Memory B cell (primary cell): Measurements from ENCODE around the gene UTP11.

Experiments
- ATAC-seq: fragments of 150-1000 bp; cut with Tn5 transposase; 2 replicates; pipeline ENCODE4 v1.10.0; 2021; ENCODE audit warnings: low read depth, mild to moderate bottlenecking, moderate library complexity
- DNase-seq, 2 donors: peaks; one replicate each; pipeline ENCODE4 v3.0.0; 2022; ENCODE audit warnings: low spot score in 2 of 2
- H3K27ac Mint-ChIP-seq: one replicate; pipeline ENCODE4 v1.8.0; 2022; ENCODE audit warnings: mild to moderate bottlenecking, moderate library complexity, mixed read lengths
- H3K27me3 Mint-ChIP-seq: one replicate; pipeline ENCODE4 v1.8.0; 2022; ENCODE audit warnings: mixed read lengths
- H3K36me3 Mint-ChIP-seq: one replicate; pipeline ENCODE4 v1.8.0; 2022; ENCODE audit warnings: mild to moderate bottlenecking, mixed read lengths
- H3K4me1 Mint-ChIP-seq: one replicate; pipeline ENCODE4 v1.8.0; 2022; ENCODE audit warnings: mixed read lengths
- H3K4me3 Mint-ChIP-seq: one replicate; pipeline ENCODE4 v1.8.0; 2022; ENCODE audit warnings: mild to moderate bottlenecking, moderate library complexity, mixed read lengths
- H3K9me3 Mint-ChIP-seq: one replicate; pipeline ENCODE4 v1.8.0; 2022; ENCODE audit warnings: mixed read lengths

UTP11 gene

DNA sequence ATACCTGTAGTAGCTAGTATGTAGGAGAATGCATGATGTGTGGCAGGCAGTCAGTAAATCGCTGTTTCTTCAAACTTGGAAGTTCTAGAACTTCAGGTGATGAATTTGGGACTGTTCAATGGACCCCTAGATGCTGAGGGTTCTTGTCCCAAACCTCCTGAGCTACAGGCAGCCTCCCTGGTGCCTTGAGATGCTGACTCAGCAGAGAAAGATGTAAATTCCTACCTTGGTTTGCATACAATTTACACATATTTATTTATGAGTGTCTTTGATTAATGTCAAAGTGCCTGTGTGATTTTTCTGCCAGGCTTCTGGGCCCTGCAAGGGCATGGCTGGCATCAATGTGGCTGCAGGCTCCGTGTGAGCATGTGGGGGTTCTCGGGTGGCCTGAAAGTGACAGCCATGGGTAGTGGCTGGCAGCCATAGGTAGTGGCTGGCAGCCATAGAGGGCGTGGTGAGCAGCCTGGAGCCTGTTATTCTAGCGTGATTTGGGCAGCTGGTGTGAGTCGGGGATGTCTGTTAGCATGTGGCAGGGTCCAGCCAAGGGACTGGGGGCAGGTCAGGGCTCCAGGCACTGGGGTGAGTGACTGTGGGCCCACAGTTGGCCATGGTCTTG, 47.2 kb downstream of the UTP11 start:
- H3K27me3 Mint-ChIP-seq, result no peaks in the 10 kb centered on the region
- no peak overlapping the region for H3K4me3 Mint-ChIP-seq
- no peak for DNase-seq
- H3K4me1 Mint-ChIP-seq, result peaks cover 12% of the 10 kb centered on the region
- ATAC-seq, result no peak
- H3K36me3 Mint-ChIP-seq, result no peaks in the 10 kb centered on the region
- no peak overlapping the region for H3K27ac Mint-ChIP-seq
- H3K9me3 Mint-ChIP-seq, result no peaks in the 10 kb centered on the region

DNA sequence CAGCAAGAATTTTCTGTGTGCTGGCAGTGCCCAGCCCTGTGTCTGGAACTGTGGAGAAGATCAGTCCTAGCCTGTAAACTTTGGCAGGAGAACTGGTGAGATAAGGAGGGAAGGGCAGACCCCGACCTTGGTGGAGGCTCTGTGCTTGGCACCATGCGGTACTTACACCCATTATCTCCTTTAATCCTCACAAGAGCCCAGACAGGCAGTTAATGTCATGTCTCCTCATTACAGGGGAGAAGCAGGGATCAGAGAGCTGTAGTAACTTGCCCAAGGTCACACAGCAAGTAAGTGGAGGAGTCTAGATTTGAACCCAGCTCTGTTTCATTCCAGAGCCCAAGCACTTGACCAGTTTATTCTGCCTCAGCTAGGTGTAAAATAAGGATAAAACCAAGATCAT, 48.0 kb downstream of the UTP11 start:
- no peak for DNase-seq
- Mint-ChIP-seq H3K27ac (no peak overlapping the region), H3K27me3 (no peaks in the 10 kb centered on the region), H3K9me3 (no peaks in the 10 kb centered on the region), H3K4me3 (no peak overlapping the region), H3K4me1 (peaks cover 12% of the 10 kb centered on the region), H3K36me3 (no peaks in the 10 kb centered on the region)
- ATAC-seq, result no peak

DNA sequence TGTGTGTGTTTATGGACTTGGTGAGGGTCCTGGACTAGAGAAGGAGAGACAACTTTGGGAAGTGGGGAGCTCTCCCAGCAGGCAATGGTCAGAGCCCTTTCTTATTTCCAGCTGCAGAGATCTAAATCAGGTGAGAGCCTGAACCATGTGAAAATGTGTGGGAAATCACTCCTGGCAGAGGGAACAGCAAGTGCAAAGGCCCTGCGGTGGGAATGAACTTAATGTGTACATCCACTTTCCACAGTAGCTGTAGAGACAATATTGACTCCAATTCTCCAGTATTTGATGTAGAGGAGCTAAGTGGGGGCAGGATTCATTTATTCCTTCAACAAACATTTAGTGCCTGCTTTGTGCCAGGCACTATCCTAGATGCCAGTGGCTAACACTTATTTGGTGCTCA, 48.8 kb downstream of the UTP11 start:
- Mint-ChIP-seq H3K27ac (no peak overlapping the region), H3K4me1 (peaks cover 12% of the 10 kb centered on the region), H3K36me3 (no peaks in the 10 kb centered on the region), H3K27me3 (no peaks in the 10 kb centered on the region), H3K4me3 (no peak overlapping the region), H3K9me3 (no peaks in the 10 kb centered on the region)
- ATAC-seq (no peak), DNase-seq (no peak)

DNA sequence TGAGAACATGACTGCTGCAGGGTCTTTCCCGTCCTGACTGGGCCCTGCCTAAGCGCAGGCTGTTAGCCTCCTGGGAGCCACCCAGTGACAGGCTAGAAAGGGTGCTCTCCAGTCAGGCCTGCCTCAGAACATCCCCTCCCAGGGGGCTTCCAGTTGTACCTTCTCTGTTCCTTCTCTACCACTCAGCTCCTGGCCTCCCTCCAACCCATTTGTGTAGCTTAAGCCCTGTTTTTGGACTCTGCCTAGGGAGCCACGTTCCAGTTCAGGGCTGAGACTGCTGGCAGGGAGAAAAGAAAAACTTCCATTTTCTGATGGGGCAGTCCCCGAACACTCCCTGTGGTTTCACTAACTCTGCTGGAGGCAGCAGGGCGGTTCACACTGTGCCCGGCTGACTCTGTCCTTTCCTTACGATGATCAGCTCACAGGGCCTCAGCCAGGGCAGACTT, 49.4 kb downstream of the UTP11 start:
- H3K9me3 Mint-ChIP-seq, result no peaks in the 10 kb centered on the region
- H3K27ac Mint-ChIP-seq, result no peak overlapping the region
- H3K27me3 Mint-ChIP-seq, result no peaks in the 10 kb centered on the region
- H3K4me1 Mint-ChIP-seq, result peaks cover 12% of the 10 kb centered on the region
- ATAC-seq (peak; percentile 53), DNase-seq (no peak)
- no peaks in the 10 kb centered on the region for H3K36me3 Mint-ChIP-seq
- no peak overlapping the region for H3K4me3 Mint-ChIP-seq

DNA sequence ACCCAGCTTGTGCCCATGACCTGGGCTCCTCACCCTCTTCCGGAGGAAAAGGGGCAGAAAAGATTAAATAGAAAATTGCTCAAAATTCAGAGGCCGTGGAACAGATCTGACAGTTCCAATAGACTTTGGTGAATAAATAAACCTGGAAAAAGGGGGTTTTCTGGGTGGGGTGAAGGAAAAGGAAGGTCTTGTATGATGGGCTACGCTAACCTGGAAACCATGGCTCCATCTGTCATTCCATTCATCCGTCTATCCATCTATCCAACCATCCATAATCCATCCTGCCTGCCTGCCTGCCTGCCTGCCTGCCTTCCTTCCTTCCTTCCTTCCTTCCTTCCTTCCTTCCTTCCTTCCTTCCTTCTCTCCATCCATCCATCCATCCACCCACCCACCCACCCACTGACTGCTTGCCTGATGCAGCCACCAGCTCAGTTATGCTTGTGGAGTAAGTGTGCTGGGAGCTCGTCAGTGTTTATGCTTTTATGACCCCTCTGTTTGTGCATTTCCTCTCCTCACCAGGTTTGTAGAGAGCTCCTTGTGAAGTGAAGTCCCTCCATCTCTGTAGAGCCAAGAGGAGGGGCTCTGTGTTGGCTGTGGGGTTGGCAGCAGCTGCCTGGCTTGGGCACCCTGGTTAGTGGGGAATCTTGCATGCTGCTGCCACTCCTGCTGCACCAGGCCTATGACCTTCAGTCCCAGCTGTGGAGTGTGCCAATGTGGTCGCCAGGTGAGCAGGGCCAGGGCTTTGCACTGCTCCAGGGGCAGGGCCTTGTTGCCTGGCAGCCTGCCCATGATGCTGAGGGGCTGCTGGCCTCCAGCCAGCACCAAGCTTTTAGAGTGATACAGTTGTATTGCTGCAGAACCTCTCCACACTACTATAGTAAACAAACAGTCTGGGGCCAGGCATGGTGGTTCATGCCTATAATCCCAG, 50.1 kb downstream of the UTP11 start:
- no peak overlapping the region for H3K4me3 Mint-ChIP-seq
- H3K36me3 Mint-ChIP-seq, result no peaks in the 10 kb centered on the region
- DNase-seq (no peak), ATAC-seq (no peak)
- H3K9me3 Mint-ChIP-seq, result no peaks in the 10 kb centered on the region
- no peak overlapping the region for H3K27ac Mint-ChIP-seq
- peaks cover 4% of the 10 kb centered on the region for H3K27me3 Mint-ChIP-seq
- H3K4me1 Mint-ChIP-seq, result peaks cover 12% of the 10 kb centered on the region

DNA sequence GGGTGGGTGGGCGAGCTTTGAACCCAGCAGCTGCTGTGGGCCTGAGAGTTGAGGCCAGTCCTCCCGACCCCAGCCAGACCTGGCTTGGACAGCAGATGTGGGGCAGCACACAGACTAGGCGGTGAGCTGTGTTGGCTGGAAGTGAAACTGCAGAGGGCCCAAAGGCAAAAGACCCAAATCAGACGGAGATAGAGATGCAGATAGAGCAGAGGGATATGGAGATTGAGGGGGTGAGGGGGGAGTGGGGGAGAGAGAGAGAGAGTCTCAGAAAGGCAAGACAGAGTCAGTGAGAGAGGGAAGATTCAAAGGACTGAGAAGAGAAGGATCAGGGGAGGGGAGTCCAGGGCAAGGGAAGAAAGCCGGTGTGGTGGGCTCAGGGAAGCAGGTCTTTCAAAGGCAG, 51.1 kb downstream of the UTP11 start:
- Mint-ChIP-seq H3K4me3 (no peak overlapping the region), H3K9me3 (no peaks in the 10 kb centered on the region), H3K27me3 (peaks cover 5% of the 10 kb centered on the region), H3K27ac (no peak overlapping the region), H3K4me1 (peaks cover 15% of the 10 kb centered on the region), H3K36me3 (no peaks in the 10 kb centered on the region)
- ATAC-seq, result no peak
- DNase-seq, result no peak

DNA sequence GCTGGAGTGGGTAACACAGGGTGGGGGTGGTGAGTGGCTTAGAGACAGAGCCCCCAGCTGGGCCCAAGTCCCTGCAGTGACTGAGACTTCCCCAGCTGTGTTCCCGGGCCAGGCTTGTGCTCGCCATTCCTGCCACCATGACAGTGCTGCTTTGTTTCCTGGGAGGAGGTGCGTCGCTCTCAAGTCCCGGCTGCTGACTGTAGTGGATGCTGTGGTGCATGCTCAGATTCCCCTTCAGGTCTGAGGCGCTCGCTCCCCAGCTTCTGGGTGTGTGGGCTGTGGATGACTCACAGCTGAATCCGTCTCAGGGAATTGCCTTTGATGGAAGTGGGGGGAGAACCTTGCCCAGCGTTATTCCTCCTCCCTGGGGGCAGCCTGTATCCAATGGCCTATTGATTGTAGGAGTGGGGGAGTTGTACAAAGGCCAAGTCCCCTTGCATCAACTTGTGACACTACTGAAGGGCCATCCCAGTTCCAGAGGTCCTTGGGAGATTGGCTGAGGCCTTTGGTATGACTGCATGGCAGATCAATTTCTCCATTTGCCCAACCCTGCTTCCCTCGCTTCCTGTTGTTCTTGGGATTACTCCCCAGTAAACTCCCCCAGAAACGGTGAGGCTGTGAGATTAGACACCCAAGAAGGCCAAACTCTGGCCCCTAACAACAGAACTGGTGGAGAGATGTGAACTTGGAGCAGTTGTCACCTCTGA, 51.8 kb downstream of the UTP11 start:
- Mint-ChIP-seq H3K27ac (no peak overlapping the region), H3K27me3 (peaks cover 5% of the 10 kb centered on the region), H3K9me3 (no peaks in the 10 kb centered on the region), H3K36me3 (no peaks in the 10 kb centered on the region), H3K4me3 (no peak overlapping the region), H3K4me1 (peaks cover 15% of the 10 kb centered on the region)
- no peak for DNase-seq
- no peak for ATAC-seq

DNA sequence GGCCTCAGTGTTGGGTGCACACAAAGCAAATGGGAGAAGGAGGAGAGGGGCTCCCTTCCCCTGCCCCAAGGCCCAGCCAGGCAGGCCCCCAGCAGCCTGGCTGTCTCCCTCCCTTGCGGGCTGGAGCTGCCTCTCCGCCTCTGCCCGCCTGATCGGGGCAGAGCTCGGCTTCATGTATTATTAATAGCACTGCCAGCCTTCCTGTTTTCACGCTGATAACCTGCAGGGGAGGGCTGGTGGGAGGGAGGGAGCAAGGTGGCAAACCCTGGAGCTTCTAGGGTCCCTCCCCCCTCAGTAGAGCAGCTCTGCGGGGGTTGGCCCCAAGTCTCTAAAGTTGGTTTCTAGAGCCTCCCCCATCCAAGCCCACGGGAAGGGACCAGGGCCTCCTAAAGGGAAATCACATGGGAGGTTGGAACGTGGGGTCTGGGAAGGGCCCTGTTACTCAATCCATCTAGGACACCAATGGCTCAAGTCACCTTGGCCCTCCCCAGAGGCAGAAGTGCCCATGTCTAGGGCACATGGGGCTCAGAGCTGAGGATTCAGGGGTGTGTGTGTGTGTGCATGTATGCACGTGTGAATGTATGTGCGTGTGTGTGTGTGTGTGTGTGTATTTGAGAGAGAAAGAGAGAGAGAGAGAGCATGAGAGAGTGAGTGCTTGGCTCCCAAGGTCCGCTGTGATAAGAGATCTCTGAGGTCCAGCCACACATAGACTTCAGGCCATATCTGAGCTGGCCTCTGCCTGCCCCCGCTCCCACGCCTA, 55.9 kb downstream of the UTP11 start:
- Mint-ChIP-seq H3K27ac (no peak overlapping the region), H3K36me3 (no peaks in the 10 kb centered on the region), H3K9me3 (no peaks in the 10 kb centered on the region), H3K4me3 (no peak overlapping the region), H3K4me1 (peaks cover 5% of the 10 kb centered on the region), H3K27me3 (peaks cover 22% of the 10 kb centered on the region)
- ATAC-seq (no peak), DNase-seq (no peak)

DNA sequence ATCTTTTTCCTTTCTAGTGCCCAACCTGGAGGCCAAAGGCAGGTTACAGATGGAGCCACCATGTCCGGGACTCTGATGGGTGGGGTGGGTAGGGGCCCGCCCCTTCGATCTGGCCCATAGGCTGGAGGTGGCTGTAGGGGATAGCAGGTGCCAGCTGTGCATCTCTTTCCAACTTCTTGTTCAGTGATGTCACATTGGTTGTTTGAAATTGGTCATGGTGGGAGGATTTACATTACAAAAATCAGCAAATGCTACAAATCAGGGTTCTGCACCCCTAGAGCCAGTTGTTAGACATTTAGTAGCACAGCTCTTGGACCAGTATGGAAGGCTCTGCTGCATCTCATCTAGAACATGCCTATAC, 56.4 kb downstream of the UTP11 start:
- H3K4me3 Mint-ChIP-seq, result no peak overlapping the region
- peaks cover 3% of the 10 kb centered on the region for H3K4me1 Mint-ChIP-seq
- H3K27me3 Mint-ChIP-seq, result peaks cover 25% of the 10 kb centered on the region
- H3K36me3 Mint-ChIP-seq, result no peaks in the 10 kb centered on the region
- no peak for DNase-seq
- no peaks in the 10 kb centered on the region for H3K9me3 Mint-ChIP-seq
- no peak for ATAC-seq
- no peak overlapping the region for H3K27ac Mint-ChIP-seq

DNA sequence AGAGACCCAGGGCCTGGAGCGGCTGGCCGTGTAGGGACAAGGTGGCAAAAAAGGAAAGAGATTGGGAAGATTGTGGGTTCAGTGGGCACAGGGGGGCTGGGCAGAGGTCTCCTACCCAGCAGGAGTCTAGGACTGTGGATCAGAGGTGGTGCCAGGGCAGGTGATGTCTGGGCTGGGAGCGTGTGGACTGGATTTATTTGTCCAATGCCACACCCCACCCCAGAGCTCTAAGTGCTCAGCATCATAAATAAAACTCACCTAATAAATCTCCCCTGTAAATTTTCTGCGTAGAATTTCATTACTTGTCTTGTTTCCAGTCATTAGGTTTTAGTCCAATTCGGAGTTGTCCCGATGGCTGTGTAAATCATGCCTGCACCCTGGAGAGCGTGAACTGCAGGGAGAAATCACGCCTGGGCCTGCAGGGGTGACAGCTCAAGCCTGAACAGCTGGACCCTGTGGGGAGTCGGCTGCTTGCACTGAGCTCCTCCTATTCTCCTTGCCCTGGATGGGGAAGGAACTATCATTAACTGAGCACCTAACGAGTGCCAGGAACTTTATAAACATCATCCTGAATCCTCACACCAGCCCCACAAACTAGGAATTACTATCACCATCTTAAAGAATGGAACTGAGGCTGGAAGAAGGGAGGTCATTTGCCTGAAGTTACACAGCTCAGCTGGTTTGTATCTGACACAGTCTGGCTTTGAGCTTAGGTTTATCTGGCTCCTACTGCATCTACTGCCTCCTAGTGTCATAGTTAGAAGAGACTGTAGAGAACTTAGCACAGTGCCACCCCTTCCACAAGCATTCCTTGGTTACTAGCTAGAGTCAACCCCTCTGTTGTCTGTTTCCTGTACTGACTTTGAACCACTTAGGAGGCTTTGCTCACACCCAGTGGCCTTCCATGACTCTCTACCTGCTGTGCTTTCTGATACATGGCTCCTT, 59.0 kb downstream of the UTP11 start:
- H3K27ac Mint-ChIP-seq, result no peak overlapping the region
- no peak for DNase-seq
- no peaks in the 10 kb centered on the region for H3K36me3 Mint-ChIP-seq
- H3K4me3 Mint-ChIP-seq, result no peak overlapping the region
- no peaks in the 10 kb centered on the region for H3K9me3 Mint-ChIP-seq
- H3K4me1 Mint-ChIP-seq, result peaks cover 3% of the 10 kb centered on the region
- peaks cover 25% of the 10 kb centered on the region for H3K27me3 Mint-ChIP-seq
- ATAC-seq, result peak; percentile 58

DNA sequence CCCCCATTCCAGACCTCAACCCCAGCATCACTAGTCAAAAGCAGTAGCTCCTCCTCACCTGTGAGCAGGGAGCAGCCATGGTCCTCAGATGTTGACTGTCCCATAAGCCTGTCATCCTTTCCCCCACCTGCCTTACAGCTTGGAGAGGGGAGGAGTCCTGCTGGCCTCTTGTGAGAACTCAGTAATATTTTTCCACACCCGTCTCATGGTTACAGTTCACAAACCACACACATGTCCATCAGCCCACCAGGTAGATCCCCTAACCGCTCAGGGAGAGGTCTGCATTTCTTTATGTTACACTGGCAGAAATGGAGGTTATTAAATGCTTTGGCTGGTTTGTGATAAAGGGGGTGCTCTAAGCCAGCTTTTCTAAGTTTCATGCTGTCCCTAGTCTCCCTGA, 60.3 kb downstream of the UTP11 start:
- Mint-ChIP-seq H3K36me3 (no peaks in the 10 kb centered on the region), H3K9me3 (no peaks in the 10 kb centered on the region), H3K27me3 (peaks cover 21% of the 10 kb centered on the region), H3K4me3 (no peak overlapping the region), H3K27ac (no peak overlapping the region), H3K4me1 (peaks cover 3% of the 10 kb centered on the region)
- ATAC-seq (no peak), DNase-seq (no peak)

DNA sequence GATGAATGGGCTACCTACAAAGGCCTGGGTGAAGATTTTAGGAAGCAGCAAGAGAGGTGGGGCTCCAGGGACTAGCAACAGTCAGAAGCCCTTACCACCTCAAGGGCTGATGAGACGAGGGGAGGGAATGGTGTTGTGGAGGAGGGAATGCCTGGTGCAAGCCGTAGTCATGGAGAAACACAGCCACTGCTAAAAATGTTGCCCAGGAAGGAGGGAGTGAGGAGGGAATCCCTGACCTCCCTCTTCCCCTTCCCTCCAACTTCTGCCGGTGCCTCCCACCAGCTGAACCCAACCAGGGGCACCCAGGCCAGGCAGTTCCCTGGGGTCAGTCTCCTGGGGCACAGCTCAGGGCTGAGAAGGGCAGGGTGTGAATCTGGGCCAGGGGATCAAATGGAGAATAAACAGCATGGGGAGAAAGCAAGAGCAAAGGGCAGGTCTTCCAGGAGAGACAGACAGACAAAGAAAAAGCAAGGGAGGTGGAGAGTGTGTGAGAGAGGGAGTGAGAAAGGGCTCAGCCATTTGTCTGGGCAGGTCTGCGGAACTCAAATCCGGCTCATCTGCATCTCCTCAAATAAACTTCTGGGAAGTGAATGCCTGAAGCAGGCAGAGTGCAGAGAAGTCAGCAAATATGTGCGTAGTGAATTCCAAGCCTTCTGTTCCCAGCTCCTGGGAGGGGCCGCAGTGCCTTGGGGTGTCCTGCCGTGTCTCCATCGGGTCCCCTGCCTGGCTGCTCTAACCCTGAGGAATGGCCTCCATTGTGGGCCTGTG, 61.2 kb downstream of the UTP11 start:
- Mint-ChIP-seq H3K9me3 (no peaks in the 10 kb centered on the region), H3K27ac (no peak overlapping the region), H3K4me3 (no peak overlapping the region), H3K36me3 (no peaks in the 10 kb centered on the region), H3K27me3 (peaks cover 19% of the 10 kb centered on the region), H3K4me1 (no peaks in the 10 kb centered on the region)
- ATAC-seq (no peak), DNase-seq (no peak)
